Vagina (tissue), 2 donors: ENCODE data around the gene UBE2E3.

Experiments
- POLR2A ChIP-seq, 2 donors: fragments of 450-650 bp; IDR thresholded peaks; one replicate each; pipeline ENCODE4 v1.6.1; 2017; ENCODE audit warnings: antibody characterized with exemption in 2 of 2, mild to moderate bottlenecking in 2 of 2, moderate library complexity in 2 of 2
- POLR2AphosphoS5 ChIP-seq, 2 donors: sonication (generic); formaldehyde crosslinking; IDR thresholded peaks; one replicate each; pipeline ENCODE4 v1.9.0; 2017; ENCODE audit warnings: antibody characterized with exemption in 2 of 2, mild to moderate bottlenecking in 2 of 2, low read depth in 1 of 2; ENCODE audit not compliant: insufficient read depth in 1 of 2
- TF ChIP-seq, protein P1 (sequence below), 3 experiments: fragments of 450-650 bp in 2 of 3; fragments of 200-600 bp in 1 of 3; sonication (generic) in 1 of 3; IDR thresholded peaks; one replicate each; pipeline ENCODE4 v1.5.1; 2017 to 2019; ENCODE audit warnings: antibody characterized with exemption in 3 of 3, mild to moderate bottlenecking in 2 of 3, moderate library complexity in 2 of 3

DNA sequence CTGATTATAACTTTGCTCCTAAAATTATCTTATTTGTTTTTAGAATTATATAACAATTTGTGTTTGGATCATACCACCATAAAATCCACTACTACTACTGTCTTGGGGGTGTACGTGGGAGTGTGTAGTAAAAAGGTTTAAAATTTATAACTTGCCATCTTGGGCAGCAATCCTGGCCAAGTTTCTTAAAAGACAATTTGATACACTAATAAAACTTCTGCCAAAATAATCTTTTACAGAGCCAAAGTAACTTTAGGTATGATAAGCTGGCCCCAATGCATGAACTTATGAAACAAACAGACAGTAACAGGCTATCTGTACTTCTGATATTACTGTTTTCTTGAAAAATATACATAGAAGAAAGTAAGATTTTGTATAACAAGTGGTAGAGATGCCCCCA, 11.3 kb upstream of the UBE2E3 start:
- TF ChIP-seq, protein P1, sequence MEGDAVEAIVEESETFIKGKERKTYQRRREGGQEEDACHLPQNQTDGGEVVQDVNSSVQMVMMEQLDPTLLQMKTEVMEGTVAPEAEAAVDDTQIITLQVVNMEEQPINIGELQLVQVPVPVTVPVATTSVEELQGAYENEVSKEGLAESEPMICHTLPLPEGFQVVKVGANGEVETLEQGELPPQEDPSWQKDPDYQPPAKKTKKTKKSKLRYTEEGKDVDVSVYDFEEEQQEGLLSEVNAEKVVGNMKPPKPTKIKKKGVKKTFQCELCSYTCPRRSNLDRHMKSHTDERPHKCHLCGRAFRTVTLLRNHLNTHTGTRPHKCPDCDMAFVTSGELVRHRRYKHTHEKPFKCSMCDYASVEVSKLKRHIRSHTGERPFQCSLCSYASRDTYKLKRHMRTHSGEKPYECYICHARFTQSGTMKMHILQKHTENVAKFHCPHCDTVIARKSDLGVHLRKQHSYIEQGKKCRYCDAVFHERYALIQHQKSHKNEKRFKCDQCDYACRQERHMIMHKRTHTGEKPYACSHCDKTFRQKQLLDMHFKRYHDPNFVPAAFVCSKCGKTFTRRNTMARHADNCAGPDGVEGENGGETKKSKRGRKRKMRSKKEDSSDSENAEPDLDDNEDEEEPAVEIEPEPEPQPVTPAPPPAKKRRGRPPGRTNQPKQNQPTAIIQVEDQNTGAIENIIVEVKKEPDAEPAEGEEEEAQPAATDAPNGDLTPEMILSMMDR (IDR thresholded peaks at IDR 0.05): no peak
- no peak for TF ChIP-seq POLR2A (IDR thresholded peaks at IDR 0.05)
- TF ChIP-seq POLR2AphosphoS5 (IDR thresholded peaks at IDR 0.05; ENCODE audit: insufficient read depth in 1 of 2, low read depth in 1 of 2): no peak
